Measurements from ENCODE around the gene COL1A2.

COL1A2 gene

DNA sequence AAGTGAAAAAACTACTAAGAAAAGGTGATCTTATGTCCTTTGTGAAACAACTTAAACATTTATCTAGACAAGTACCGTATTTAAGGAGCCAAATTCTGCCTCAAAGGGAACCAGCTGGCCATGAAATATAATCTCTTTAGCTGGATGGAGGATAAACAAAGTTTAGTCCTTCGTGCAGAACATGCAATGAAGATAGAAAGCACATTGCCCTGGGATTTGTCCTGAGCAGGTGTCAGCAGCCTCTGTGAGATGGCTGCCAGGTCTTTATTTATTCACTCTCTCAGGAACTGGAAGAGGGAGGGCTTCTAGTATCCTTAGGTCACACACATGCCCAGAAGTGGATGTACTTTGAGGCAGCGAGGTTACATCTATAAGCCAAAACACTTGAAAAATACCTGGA is 57.5 kb downstream of the COL1A2 start:
- DNase-seq (no peak), ATAC-seq (ENCODE audit: insufficient read depth, low read depth) (no peak)
- Histone ChIP-seq H3K36me3 (ENCODE audit: insufficient read depth, low read length) (no peaks in the 10 kb centered on the region), H3K27me3 (ENCODE audit: insufficient read depth, low read length, poor library complexity) (no peaks in the 10 kb centered on the region), H3K4me3 (ENCODE audit: low read depth in 1 of 2, low read length in 2 of 2) (no peak overlapping the region), H3K9me3 (ENCODE audit: insufficient read depth, low read length, severe bottlenecking) (no peaks in the 10 kb centered on the region), H3K4me2 (ENCODE audit: insufficient read depth, low read length) (no peak overlapping the region), H3K27ac (ENCODE audit: low read length) (no peak overlapping the region), H3K4me1 (ENCODE audit: insufficient read depth, low read length) (no peaks in the 10 kb centered on the region), H4K20me1 (ENCODE audit: insufficient read depth, low read length) (no peaks in the 10 kb centered on the region), H3K79me2 (ENCODE audit: insufficient read depth, low read length) (no peaks in the 10 kb centered on the region), H2AFZ (ENCODE audit: low read depth, low read length) (no peak overlapping the region), H3K9ac (ENCODE audit: low read depth, low read length) (no peak overlapping the region)
- TF ChIP-seq, protein P1, sequence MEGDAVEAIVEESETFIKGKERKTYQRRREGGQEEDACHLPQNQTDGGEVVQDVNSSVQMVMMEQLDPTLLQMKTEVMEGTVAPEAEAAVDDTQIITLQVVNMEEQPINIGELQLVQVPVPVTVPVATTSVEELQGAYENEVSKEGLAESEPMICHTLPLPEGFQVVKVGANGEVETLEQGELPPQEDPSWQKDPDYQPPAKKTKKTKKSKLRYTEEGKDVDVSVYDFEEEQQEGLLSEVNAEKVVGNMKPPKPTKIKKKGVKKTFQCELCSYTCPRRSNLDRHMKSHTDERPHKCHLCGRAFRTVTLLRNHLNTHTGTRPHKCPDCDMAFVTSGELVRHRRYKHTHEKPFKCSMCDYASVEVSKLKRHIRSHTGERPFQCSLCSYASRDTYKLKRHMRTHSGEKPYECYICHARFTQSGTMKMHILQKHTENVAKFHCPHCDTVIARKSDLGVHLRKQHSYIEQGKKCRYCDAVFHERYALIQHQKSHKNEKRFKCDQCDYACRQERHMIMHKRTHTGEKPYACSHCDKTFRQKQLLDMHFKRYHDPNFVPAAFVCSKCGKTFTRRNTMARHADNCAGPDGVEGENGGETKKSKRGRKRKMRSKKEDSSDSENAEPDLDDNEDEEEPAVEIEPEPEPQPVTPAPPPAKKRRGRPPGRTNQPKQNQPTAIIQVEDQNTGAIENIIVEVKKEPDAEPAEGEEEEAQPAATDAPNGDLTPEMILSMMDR (IDR thresholded peaks at IDR 0.05; ENCODE audit: borderline replicate concordance, extremely low read depth, low read length, poor library complexity, severe bottlenecking) = no peak
- TF ChIP-seq EZH2 (IDR thresholded peaks at IDR 0.05; ENCODE audit: borderline replicate concordance, low read depth, low read length, severe bottlenecking) = no peak

DNA sequence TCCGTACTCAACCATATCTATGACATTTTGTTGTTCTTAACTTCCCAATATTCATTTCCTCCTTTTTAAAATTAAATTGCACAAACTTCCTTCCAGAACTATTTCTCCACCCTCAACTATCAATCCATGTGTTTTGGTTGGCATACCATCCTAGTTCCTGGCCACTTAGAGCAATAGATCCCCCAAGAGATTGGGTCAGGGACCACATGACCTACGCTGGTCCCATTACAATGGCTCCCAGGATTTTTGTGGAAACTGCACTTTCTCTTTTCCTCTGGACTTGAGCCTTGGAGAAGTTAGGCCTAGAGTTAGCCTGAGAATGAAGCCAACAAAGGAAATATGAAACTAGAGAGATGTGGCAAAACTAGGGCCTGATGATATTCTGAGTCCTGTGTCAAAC is 59.2 kb downstream of the COL1A2 start:
- H3K4me2 ChIP-seq (ENCODE audit: insufficient read depth, low read length) = no peak overlapping the region
- TF ChIP-seq EZH2 (IDR thresholded peaks at IDR 0.05; ENCODE audit: borderline replicate concordance, low read depth, low read length, severe bottlenecking) = no peak
- TF ChIP-seq, protein P1 (IDR thresholded peaks at IDR 0.05; ENCODE audit: borderline replicate concordance, extremely low read depth, low read length, poor library complexity, severe bottlenecking) = no peak
- H3K79me2 ChIP-seq (ENCODE audit: insufficient read depth, low read length) = no peaks in the 10 kb centered on the region
- H4K20me1 ChIP-seq (ENCODE audit: insufficient read depth, low read length) = no peaks in the 10 kb centered on the region
- no peaks in the 10 kb centered on the region for H3K4me1 ChIP-seq (ENCODE audit: insufficient read depth, low read length)
- ATAC-seq (ENCODE audit: insufficient read depth, low read depth) (no peak), DNase-seq (no peak)
- no peak overlapping the region for H3K27ac ChIP-seq (ENCODE audit: low read length)
- no peak overlapping the region for H3K9ac ChIP-seq (ENCODE audit: low read depth, low read length)
- no peaks in the 10 kb centered on the region for H3K27me3 ChIP-seq (ENCODE audit: insufficient read depth, low read length, poor library complexity)
- no peak overlapping the region for H2AFZ ChIP-seq (ENCODE audit: low read depth, low read length)
- no peak overlapping the region for H3K4me3 ChIP-seq (ENCODE audit: low read depth in 1 of 2, low read length in 2 of 2)
- H3K9me3 ChIP-seq (ENCODE audit: insufficient read depth, low read length, severe bottlenecking) = no peaks in the 10 kb centered on the region
- H3K36me3 ChIP-seq (ENCODE audit: insufficient read depth, low read length) = no peaks in the 10 kb centered on the region

DNA sequence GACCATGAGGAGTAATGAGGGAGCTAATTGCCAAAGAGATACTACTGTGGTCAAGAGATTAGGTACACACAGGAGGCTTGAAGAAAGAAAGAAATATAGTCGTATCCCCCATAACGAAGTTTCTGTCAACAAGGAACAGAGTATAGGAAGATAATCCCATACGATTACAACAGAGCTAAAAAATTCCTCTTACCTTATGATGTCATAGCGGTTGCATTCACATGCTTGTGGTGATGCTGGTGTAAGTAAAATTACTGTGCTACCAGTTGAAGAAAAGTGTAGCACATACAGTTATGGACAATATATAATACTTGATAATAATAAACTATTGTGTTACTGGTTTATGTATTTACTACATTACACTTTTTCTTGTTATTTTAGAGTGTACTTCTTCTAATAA is 63.3 kb downstream of the COL1A2 start:
- no peak overlapping the region for H2AFZ ChIP-seq (ENCODE audit: low read depth, low read length)
- no peaks in the 10 kb centered on the region for H4K20me1 ChIP-seq (ENCODE audit: insufficient read depth, low read length)
- no peak overlapping the region for H3K4me2 ChIP-seq (ENCODE audit: insufficient read depth, low read length)
- H3K36me3 ChIP-seq (ENCODE audit: insufficient read depth, low read length) = no peaks in the 10 kb centered on the region
- H3K27me3 ChIP-seq (ENCODE audit: insufficient read depth, low read length, poor library complexity) = no peaks in the 10 kb centered on the region
- TF ChIP-seq, protein P1 (IDR thresholded peaks at IDR 0.05; ENCODE audit: borderline replicate concordance, extremely low read depth, low read length, poor library complexity, severe bottlenecking) = no peak
- no peak for TF ChIP-seq EZH2 (IDR thresholded peaks at IDR 0.05; ENCODE audit: borderline replicate concordance, low read depth, low read length, severe bottlenecking)
- H3K4me1 ChIP-seq (ENCODE audit: insufficient read depth, low read length) = no peaks in the 10 kb centered on the region
- no peaks in the 10 kb centered on the region for H3K9me3 ChIP-seq (ENCODE audit: insufficient read depth, low read length, severe bottlenecking)
- H3K79me2 ChIP-seq (ENCODE audit: insufficient read depth, low read length) = no peaks in the 10 kb centered on the region
- no peak for ATAC-seq (ENCODE audit: insufficient read depth, low read depth)
- DNase-seq = no peak
- no peak overlapping the region for H3K27ac ChIP-seq (ENCODE audit: low read length)
- H3K4me3 ChIP-seq (ENCODE audit: low read depth in 1 of 2, low read length in 2 of 2) = no peak overlapping the region
- no peak overlapping the region for H3K9ac ChIP-seq (ENCODE audit: low read depth, low read length)

DNA sequence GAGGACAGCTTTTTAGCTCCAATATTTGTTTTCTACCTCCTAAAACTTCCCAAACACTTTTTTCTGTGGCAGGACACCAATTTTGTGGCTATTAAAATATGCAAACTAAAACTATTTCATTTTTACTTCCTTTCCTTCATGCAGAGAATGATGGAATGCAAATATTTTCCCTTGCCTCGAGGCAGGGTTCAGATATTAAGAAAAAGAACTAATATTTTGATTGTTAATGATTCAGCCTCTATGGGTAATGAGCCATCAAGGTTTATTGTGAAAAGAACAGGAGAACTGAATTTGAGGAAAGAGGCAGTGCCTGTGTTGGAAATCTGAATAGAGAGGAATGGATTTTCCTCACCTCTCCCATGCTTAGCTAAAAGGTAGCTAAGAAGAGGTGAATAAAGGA is 71.8 kb downstream of the COL1A2 start:
- Histone ChIP-seq H3K9me3 (ENCODE audit: insufficient read depth, low read length, severe bottlenecking) (no peaks in the 10 kb centered on the region), H3K36me3 (ENCODE audit: insufficient read depth, low read length) (no peaks in the 10 kb centered on the region), H4K20me1 (ENCODE audit: insufficient read depth, low read length) (no peaks in the 10 kb centered on the region), H3K4me3 (ENCODE audit: low read depth in 1 of 2, low read length in 2 of 2) (no peak overlapping the region), H3K79me2 (ENCODE audit: insufficient read depth, low read length) (no peaks in the 10 kb centered on the region), H3K4me2 (ENCODE audit: insufficient read depth, low read length) (no peak overlapping the region), H2AFZ (ENCODE audit: low read depth, low read length) (no peak overlapping the region), H3K9ac (ENCODE audit: low read depth, low read length) (no peak overlapping the region), H3K4me1 (ENCODE audit: insufficient read depth, low read length) (no peaks in the 10 kb centered on the region), H3K27me3 (ENCODE audit: insufficient read depth, low read length, poor library complexity) (no peaks in the 10 kb centered on the region), H3K27ac (ENCODE audit: low read length) (no peak overlapping the region)
- DNase-seq = no peak
- TF ChIP-seq, protein P1 (IDR thresholded peaks at IDR 0.05; ENCODE audit: borderline replicate concordance, extremely low read depth, low read length, poor library complexity, severe bottlenecking) = no peak
- no peak for TF ChIP-seq EZH2 (IDR thresholded peaks at IDR 0.05; ENCODE audit: borderline replicate concordance, low read depth, low read length, severe bottlenecking)
- ATAC-seq (ENCODE audit: insufficient read depth, low read depth) = no peak
